SIG-M5 (cell line): ENCODE results near the gene CCN5.
A peak's percentile ranks its signal among the peaks of the same experiment; 100 is the strongest.

Experiments used
- DNase-seq: peaks from one replicate; lab custom pipeline; 2025; lab: John Stamatoyannopoulos, UW

Gene CCN5

GRCh38 chr20:44737116-44737515 is 21.9 kb downstream of the CCN5 start:
- no peak for DNase-seq

GRCh38 chr20:44738813-44739477 is 23.8 kb downstream of the CCN5 start:
- peak; percentile 16 for DNase-seq

- DNase-seq, result no peak
Observed at GRCh38 chr20:44739942-44740341, 24.8 kb downstream of the CCN5 start.

- DNase-seq, result no peak
Observed at GRCh38 chr20:44742304-44743079, 27.3 kb downstream of the CCN5 start.

- DNase-seq, result no peak
Observed at GRCh38 chr20:44743080-44743701, 28.0 kb downstream of the CCN5 start.

- no peak for DNase-seq
Observed at GRCh38 chr20:44743916-44744655, 28.9 kb downstream of the CCN5 start.

- no peak for DNase-seq
Observed at GRCh38 chr20:44745122-44745597, 30.0 kb downstream of the CCN5 start.

GRCh38 chr20:44745598-44746366 is 30.6 kb downstream of the CCN5 start, which contains the start of gene KCNK15:
Gene KCNK15, plus strand, starts transcription at chr20:44745865. Its CDS starts 46 bp downstream, at chr20:44745911.
- DNase-seq, result no peak

GRCh38 chr20:44746367-44747165 is 31.4 kb downstream of the CCN5 start:
- DNase-seq, result no peak

GRCh38 chr20:44747166-44748004 is 32.2 kb downstream of the CCN5 start:
- no peak for DNase-seq

- DNase-seq, result no peak
Observed at GRCh38 chr20:44748005-44748370, 32.8 kb downstream of the CCN5 start.

- DNase-seq, result no peak
Observed at GRCh38 chr20:44750081-44750805, 35.1 kb downstream of the CCN5 start.

- no peak for DNase-seq
Observed at GRCh38 chr20:44752099-44752931, 37.1 kb downstream of the CCN5 start.

GRCh38 chr20:44754554-44754953 is 39.4 kb downstream of the CCN5 start:
- no peak for DNase-seq

GRCh38 chr20:44756011-44756688 is 41.0 kb downstream of the CCN5 start:
- DNase-seq, result no peak

- DNase-seq, result no peak
Observed at GRCh38 chr20:44756956-44757355, 41.8 kb downstream of the CCN5 start.
